A549 (cell line): ENCODE measurements around the gene NUB1. TPM values are rescaled to one million over a fixed set of nuclear protein-coding genes. Genes with fewer than 3 reads are reported as not detected.

ENCODE experiments used
- ATAC-seq, 2 experiments: fragments of 200-7000 bp in 1 of 2; fragments of >200 bp in 1 of 2; cut with Nextera tagmentation in 1 of 2; cut with Tn5 transposase in 1 of 2; 3 replicates each; pipeline versions ENCODE4 v1.8.0 to v1.9.1; 2018 to 2020; ENCODE audit warnings: mild to moderate bottlenecking in 1 of 2, moderate library complexity in 1 of 2
- CTCF ChIA-PET: fragments of 300-600 bp; sonication (Branson Sonifier 250); formaldehyde crosslinking; extraction: SDS; loops from one replicate; lab custom pipeline; 2021; ENCODE audit warnings: antibody characterized with exemption, inconsistent platforms; lab: Yijun Ruan, JAX
- POLR2A ChIA-PET: fragments of 350-600 bp; formaldehyde crosslinking; extraction: SDS; loops from one replicate; lab custom pipeline; 2021; ENCODE audit warnings: antibody characterized with exemption, inconsistent platforms; lab: Yijun Ruan, JAX
- DNase-seq, 2 experiments: peaks; one replicate each; pipeline versions ENCODE4 v3.0.0 to v3.0.0-alpha.2; 2011 to 2016; ENCODE audit warnings: low read depth in 1 of 2, low spot score in 1 of 2
- FAIRE-seq: peaks from 2 replicates; lab custom pipeline; 2011; peaks lifted over from hg19 to GRCh38; lab: Jason Lieb, UNC
- H3K27ac ChIP-seq, 2 experiments: fragments of >200 bp; sonication (Bioruptor Twin); formaldehyde crosslinking; 3 replicates each; pipeline ENCODE4 v1.5.1; 2016 to 2017
- H3K4me1 ChIP-seq: fragments of >200 bp; sonication (Bioruptor Twin); formaldehyde crosslinking; 3 replicates; pipeline ENCODE4 v1.6.1; 2016
- H3K4me2 ChIP-seq: fragments of >200 bp; sonication (Bioruptor Twin); formaldehyde crosslinking; 3 replicates; pipeline ENCODE4 v1.6.1; 2016
- H3K4me3 ChIP-seq: fragments of >200 bp; sonication (Bioruptor Twin); formaldehyde crosslinking; 3 replicates; pipeline ENCODE4 v1.5.1; 2016
- H3K9me3 ChIP-seq: fragments of >200 bp; sonication (Bioruptor Twin); formaldehyde crosslinking; 3 replicates; pipeline ENCODE4 v1.6.1; 2016
- BHLHE40 ChIP-seq: IDR thresholded peaks from 2 replicates; pipeline ENCODE4 v1.6.1; 2012; ENCODE audit warnings: low read depth, low read length, inconsistent platforms
- CEBPB ChIP-seq, 2 experiments: fragments of >200 bp in 1 of 2; sonication (Bioruptor Twin) in 1 of 2; formaldehyde crosslinking in 1 of 2; IDR thresholded peaks; 2 replicates each; pipeline ENCODE4 v1.6.1; 2012 to 2016
- EHMT2 ChIP-seq: fragments of 200-600 bp; sonication (generic); IDR thresholded peaks from 2 replicates; pipeline ENCODE4 v1.6.1; 2016; ENCODE audit warnings: antibody characterized with exemption, low read depth, mild to moderate bottlenecking, moderate library complexity
- FOSB ChIP-seq: fragments of 250-450 bp; sonication (Bioruptor Pico); IDR thresholded peaks from 2 replicates; pipeline ENCODE4 v1.5.0; 2020; ENCODE audit warnings: mild to moderate bottlenecking, moderate library complexity
- FOSL2 ChIP-seq, 2 experiments: fragments of 450-650 bp in 1 of 2; fragments of >200 bp in 1 of 2; sonication (Bioruptor Twin) in 1 of 2; formaldehyde crosslinking; IDR thresholded peaks; 2 replicates each; pipeline versions ENCODE4 v1.5.0 to v1.6.1; 2016 to 2020; ENCODE audit warnings: mild to moderate bottlenecking in 1 of 2, moderate library complexity in 1 of 2
- FOXS1 ChIP-seq: fragments of 250-450 bp; sonication (Bioruptor Pico); IDR thresholded peaks from 2 replicates; pipeline ENCODE4 v1.5.0; 2020; ENCODE audit warnings: mild to moderate bottlenecking, moderate library complexity
- HDAC2 ChIP-seq: fragments of 200-600 bp; sonication (generic); IDR thresholded peaks from 2 replicates; pipeline ENCODE4 v1.6.1; 2016
- HOXA7 ChIP-seq: fragments of 250-450 bp; sonication (Bioruptor Pico); IDR thresholded peaks from 2 replicates; pipeline ENCODE4 v1.5.0; 2020; ENCODE audit warnings: mild to moderate bottlenecking, moderate library complexity
- JUN ChIP-seq, 2 experiments: fragments of >200 bp; sonication (Bioruptor Twin); formaldehyde crosslinking; IDR thresholded peaks; 2 replicates in 1 of 2; 3 replicates in 1 of 2; pipeline ENCODE4 v1.6.1; 2016 to 2017
- KDM1A ChIP-seq: fragments of 200-600 bp; sonication (generic); IDR thresholded peaks from 2 replicates; pipeline ENCODE4 v1.6.1; 2016; ENCODE audit warnings: low read depth, mild to moderate bottlenecking
- MAZ ChIP-seq: fragments of 150-350 bp; IDR thresholded peaks from 2 replicates; pipeline ENCODE4 v1.6.1; 2014; ENCODE audit warnings: antibody characterized with exemption, low read depth, low read length, borderline replicate concordance
- MYC ChIP-seq: IDR thresholded peaks from 2 replicates; pipeline ENCODE4 v1.6.1; 2012; ENCODE audit warnings: mild to moderate bottlenecking, inconsistent platforms, low read length, improper control_type of control experiment, borderline replicate concordance
- NPAS2 ChIP-seq: fragments of 250-450 bp; sonication (Bioruptor Pico); IDR thresholded peaks from 2 replicates; pipeline ENCODE4 v1.8.0; 2022; ENCODE audit warnings: mild to moderate bottlenecking, moderate library complexity, borderline replicate concordance
- NR3C1 ChIP-seq: fragments of >200 bp; sonication (Bioruptor Twin); formaldehyde crosslinking; IDR thresholded peaks from 3 replicates; pipeline ENCODE4 v1.6.1; 2017
- PHF8 ChIP-seq: fragments of 200-600 bp; sonication (generic); IDR thresholded peaks from 2 replicates; pipeline ENCODE4 v1.6.1; 2016; ENCODE audit warnings: low read depth, mild to moderate bottlenecking, antibody characterized with exemption, moderate library complexity, borderline replicate concordance
- POLR2AphosphoS2 ChIP-seq: conservative IDR thresholded peaks from 2 replicates; pipeline ENCODE4 v1.6.1; 2012; ENCODE audit warnings: low read length, improper control_type of control experiment, inconsistent platforms
- RAD21 ChIP-seq, 2 experiments: fragments of >200 bp in 1 of 2; sonication (Bioruptor Twin) in 1 of 2; formaldehyde crosslinking in 1 of 2; IDR thresholded peaks in 1 of 2; conservative IDR thresholded peaks in 1 of 2; 2 replicates in 1 of 2; 3 replicates in 1 of 2; pipeline ENCODE4 v1.6.1; 2012 to 2018; ENCODE audit warnings: inconsistent platforms in 1 of 2
- RARB ChIP-seq: fragments of 250-450 bp; sonication (Bioruptor Pico); IDR thresholded peaks from 2 replicates; pipeline ENCODE4 v1.8.0; 2021; ENCODE audit warnings: mild to moderate bottlenecking, moderate library complexity
- ZC3H11A ChIP-seq: fragments of 450-650 bp; IDR thresholded peaks from 2 replicates; pipeline ENCODE4 v1.6.1; 2014; ENCODE audit warnings: antibody characterized with exemption, mild to moderate bottlenecking
- ZNF302 ChIP-seq: fragments of 250-450 bp; sonication (Bioruptor Pico); IDR thresholded peaks from 2 replicates; pipeline ENCODE4 v1.9.0; 2021; ENCODE audit warnings: inconsistent platforms, mild to moderate bottlenecking, moderate library complexity
- WGBS: methylation state at CpG from one replicate; pipeline ENCODE4 v1.1.6; 2017; ENCODE audit errors: missing lambda C conversion rate; 5-methylcytosine and 5-hydroxymethylcytosine counted together
- polyA plus RNA-seq, 4 experiments: library from polyadenylated mRNA; depleted of rRNA in 3 of 4; stranded (reverse); fragments of >200 nt; fragmentation: RNase III in 1 of 4; extraction: RNeasy Plus Mini Kit Qiagen cat#74134 plus additional on column Dnase treatment in 1 of 4; gene quantifications; 2 replicates in 3 of 4; 3 replicates in 1 of 4; pipeline ENCODE4 v1.2.3, GENCODE V29; 2011 to 2017
- TF ChIP-seq, protein P1 (sequence below): fragments of 250-450 bp; sonication (Bioruptor Pico); IDR thresholded peaks from 2 replicates; pipeline ENCODE4 v1.5.0; 2021; ENCODE audit warnings: mild to moderate bottlenecking, moderate library complexity, borderline replicate concordance
- TF ChIP-seq, protein P2 (sequence below): fragments of >200 bp; sonication (Bioruptor Twin); formaldehyde crosslinking; IDR thresholded peaks from 2 replicates; pipeline ENCODE4 v1.6.1; 2016
- TF ChIP-seq, protein P3 (sequence below): fragments of 450-650 bp; IDR thresholded peaks from 2 replicates; pipeline ENCODE4 v1.6.1; 2014; ENCODE audit warnings: antibody characterized with exemption
- TF ChIP-seq, protein P4 (sequence below): IDR thresholded peaks from 2 replicates; pipeline ENCODE4 v1.6.1; 2012

The NUB1 gene
- polyA plus RNA-seq, 2 of the 4 experiments (the other 2 are of a cell fraction): 45.0 to 105 TPM

DNA sequence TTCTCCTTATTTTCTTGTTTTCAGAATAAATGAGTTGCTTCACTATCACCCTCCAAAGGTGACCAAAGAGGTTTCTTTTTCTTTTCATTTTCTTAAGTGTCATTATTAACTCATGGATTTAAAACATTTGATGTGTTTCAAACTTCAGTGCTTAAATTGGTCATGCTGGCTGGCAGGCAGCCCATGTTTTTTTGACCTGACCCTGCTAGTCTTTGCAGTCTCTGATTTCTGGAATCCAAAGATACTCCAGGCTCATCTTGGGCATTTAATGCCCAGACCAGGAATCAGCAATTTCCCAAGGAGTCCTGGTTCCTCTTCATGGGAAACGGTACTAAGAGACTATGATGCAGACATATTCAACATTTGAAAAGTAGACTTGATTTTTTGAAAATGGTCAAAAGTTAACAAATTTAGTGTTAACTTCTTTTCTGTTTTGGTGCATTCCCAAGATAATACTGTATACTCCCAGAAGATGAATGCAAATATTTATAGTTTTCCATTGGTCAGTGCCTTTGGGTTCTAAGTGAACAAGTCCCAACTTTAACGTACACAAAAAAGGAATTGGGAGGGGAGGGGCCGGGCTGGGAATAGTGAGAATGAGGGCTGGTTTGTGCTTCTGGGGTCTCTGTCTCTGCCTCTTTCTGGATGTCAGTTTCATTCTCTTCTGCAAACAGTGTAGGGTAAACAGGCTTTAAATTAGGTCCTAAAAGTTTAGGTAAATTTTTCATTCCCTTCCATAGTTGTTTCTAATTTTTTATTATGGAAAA is 19.8 kb downstream of the NUB1 start:
- WGBS: 92% methylated on average over 3 of the region's 3 CpGs
- FAIRE-seq: no peak
- CTCF ChIA-PET: interaction anchor here (1.0 to 21.5 kb wide), 4 partner anchors 10 to 398 kb away, joined by 3 to 438 read pairs (median 16); partner anchors contain the start of gene CRYGN

GRCh38 chr7:151363182-151363581 is 21.6 kb downstream of the NUB1 start:
- no peak overlapping the region for H3K27ac ChIP-seq
- CTCF ChIA-PET: interaction anchor here (1.0 to 21.5 kb wide), 7 partner anchors 8 to 396 kb away, joined by 3 to 438 read pairs (median 6); partner anchors contain the start of gene CRYGN

More for the DNA sequence above, 19.8 kb downstream of the NUB1 start:
- no peak overlapping the region for H3K4me3 ChIP-seq
- H3K4me1 ChIP-seq: no peaks in the 10 kb centered on the region
- POLR2A ChIA-PET: no interaction called here
- ATAC-seq (no peak), DNase-seq (no peak)
- no peaks in the 10 kb centered on the region for H3K9me3 ChIP-seq
- TF ChIP-seq, protein P1, sequence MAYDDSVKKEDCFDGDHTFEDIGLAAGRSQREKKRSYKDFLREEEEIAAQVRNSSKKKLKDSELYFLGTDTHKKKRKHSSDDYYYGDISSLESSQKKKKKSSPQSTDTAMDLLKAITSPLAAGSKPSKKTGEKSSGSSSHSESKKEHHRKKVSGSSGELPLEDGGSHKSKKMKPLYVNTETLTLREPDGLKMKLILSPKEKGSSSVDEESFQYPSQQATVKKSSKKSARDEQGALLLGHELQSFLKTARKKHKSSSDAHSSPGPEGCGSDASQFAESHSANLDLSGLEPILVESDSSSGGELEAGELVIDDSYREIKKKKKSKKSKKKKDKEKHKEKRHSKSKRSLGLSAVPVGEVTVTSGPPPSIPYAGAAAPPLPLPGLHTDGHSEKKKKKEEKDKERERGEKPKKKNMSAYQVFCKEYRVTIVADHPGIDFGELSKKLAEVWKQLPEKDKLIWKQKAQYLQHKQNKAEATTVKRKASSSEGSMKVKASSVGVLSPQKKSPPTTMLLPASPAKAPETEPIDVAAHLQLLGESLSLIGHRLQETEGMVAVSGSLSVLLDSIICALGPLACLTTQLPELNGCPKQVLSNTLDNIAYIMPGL: no peak
- TF ChIP-seq FOXS1 (CRISPR knock-in tag): no peak
- TF ChIP-seq POLR2AphosphoS2: no peak
- H3K27ac ChIP-seq: no peak overlapping the region
- H3K4me2 ChIP-seq: no peak overlapping the region

GRCh38 chr7:151366166-151366879 is 24.7 kb downstream of the NUB1 start:
- Histone ChIP-seq H3K9me3 (no peaks in the 10 kb centered on the region), H3K27ac (no peak overlapping the region), H3K4me2 (no peak overlapping the region), H3K4me1 (peaks cover 4% of the 10 kb centered on the region), H3K4me3 (no peak overlapping the region)
- ATAC-seq: no peak
- WGBS: 89% methylated on average over 8 of the region's 9 CpGs
- ChIA-PET CTCF (interaction anchor here (0.8 to 21.5 kb wide), 13 partner anchors 10 to 397 kb away, joined by 3 to 438 read pairs (median 6); partner anchors contain the start of gene CRYGN), POLR2A (no interaction called here)
- no peak for FAIRE-seq
- TF ChIP-seq KDM1A (no peak), BHLHE40 (no peak), MAZ (no peak), FOSB (CRISPR knock-in tag) (no peak), PHF8 (no peak), POLR2AphosphoS2 (no peak), FOXS1 (CRISPR knock-in tag) (no peak), JUN (IDR thresholded peaks at IDR 0.05) (no peak), ZC3H11A (no peak), ZNF302 (no peak), HDAC2 (no peak), CEBPB (IDR thresholded peaks at IDR 0.05) (no peak), NPAS2 (CRISPR knock-in tag) (no peak), RAD21 (conservative IDR thresholded peaks at IDR 0.05 in 1 of 2, IDR thresholded peaks at IDR 0.05 in 1 of 2) (no peak), MYC (no peak)
- TF ChIP-seq, protein P1: no peak
- TF ChIP-seq, protein P2, sequence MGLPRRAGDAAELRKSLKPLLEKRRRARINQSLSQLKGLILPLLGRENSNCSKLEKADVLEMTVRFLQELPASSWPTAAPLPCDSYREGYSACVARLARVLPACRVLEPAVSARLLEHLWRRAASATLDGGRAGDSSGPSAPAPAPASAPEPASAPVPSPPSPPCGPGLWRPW: no peak
- TF ChIP-seq, protein P3, sequence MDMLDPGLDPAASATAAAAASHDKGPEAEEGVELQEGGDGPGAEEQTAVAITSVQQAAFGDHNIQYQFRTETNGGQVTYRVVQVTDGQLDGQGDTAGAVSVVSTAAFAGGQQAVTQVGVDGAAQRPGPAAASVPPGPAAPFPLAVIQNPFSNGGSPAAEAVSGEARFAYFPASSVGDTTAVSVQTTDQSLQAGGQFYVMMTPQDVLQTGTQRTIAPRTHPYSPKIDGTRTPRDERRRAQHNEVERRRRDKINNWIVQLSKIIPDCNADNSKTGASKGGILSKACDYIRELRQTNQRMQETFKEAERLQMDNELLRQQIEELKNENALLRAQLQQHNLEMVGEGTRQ: no peak
- TF ChIP-seq, protein P4, sequence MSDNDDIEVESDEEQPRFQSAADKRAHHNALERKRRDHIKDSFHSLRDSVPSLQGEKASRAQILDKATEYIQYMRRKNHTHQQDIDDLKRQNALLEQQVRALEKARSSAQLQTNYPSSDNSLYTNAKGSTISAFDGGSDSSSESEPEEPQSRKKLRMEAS: no peak
- DNase-seq: no peak

More at GRCh38 chr7:151363182-151363581, 21.6 kb downstream of the NUB1 start:
- 92% methylated on average over 1 of the region's 1 CpG for WGBS
- no peak for FAIRE-seq
- Histone ChIP-seq H3K9me3 (no peaks in the 10 kb centered on the region), H3K4me1 (peaks cover under 1% of the 10 kb centered on the region), H3K4me3 (no peak overlapping the region), H3K4me2 (no peak overlapping the region)
- TF ChIP-seq FOSB (CRISPR knock-in tag) (no peak), RARB (no peak), HOXA7 (CRISPR knock-in tag) (no peak), RAD21 (conservative IDR thresholded peaks at IDR 0.05 in 1 of 2, IDR thresholded peaks at IDR 0.05 in 1 of 2) (no peak), FOSL2 (IDR thresholded peaks at IDR 0.05) (no peak), FOSL2 (CRISPR knock-in tag; IDR thresholded peaks at IDR 0.05) (no peak), EHMT2 (no peak), NR3C1 (no peak)
- TF ChIP-seq, protein P4: no peak
- POLR2A ChIA-PET: interaction anchor here (1.3 kb wide), 1 partner anchor 85 kb away, joined by 4 read pairs; no protein-coding TSS in a partner anchor
- no peak for ATAC-seq
- DNase-seq: no peak
